Endothelial cell of hepatic sinusoid (primary cell): Measurements from ENCODE around the gene NPFFR1.

Experiments used
- in situ Hi-C: cut with HindIII; loops from 2 replicates; pipeline ENCODE4 v1.10.0; 2017; ENCODE audit warnings: low sequenced_read_pairs

NPFFR1 gene

GRCh38 chr10:70293169-70293843, 9.5 kb upstream of the NPFFR1 start:
- in situ Hi-C loops = no loop called here

- in situ Hi-C loops = no loop called here
Measured at GRCh38 chr10:70292004-70292403, 8.2 kb upstream of the NPFFR1 start.

GRCh38 chr10:70289739-70290138, 5.9 kb upstream of the NPFFR1 start:
- in situ Hi-C loops = no loop called here

DNA sequence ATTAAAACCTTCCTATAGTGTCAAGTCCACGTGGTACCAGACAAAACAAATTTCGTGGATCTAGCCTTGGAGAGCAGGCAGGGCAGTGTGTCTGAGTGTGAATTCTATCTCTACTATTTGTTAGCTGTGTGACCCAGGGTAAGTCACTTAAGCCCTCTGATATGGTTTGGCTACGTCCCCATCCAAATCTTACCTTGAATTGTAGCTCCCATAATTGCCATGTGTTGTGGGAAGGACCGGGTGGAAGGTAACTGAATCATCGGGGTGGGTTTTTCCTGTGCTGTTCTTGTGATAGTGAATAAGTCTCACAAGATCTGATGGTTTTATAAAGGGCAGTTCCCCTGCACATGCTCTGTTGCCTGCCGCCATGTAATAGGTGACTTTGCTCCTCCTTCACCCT, 2.8 kb upstream of the NPFFR1 start:
- in situ Hi-C loops = no loop called here

DNA sequence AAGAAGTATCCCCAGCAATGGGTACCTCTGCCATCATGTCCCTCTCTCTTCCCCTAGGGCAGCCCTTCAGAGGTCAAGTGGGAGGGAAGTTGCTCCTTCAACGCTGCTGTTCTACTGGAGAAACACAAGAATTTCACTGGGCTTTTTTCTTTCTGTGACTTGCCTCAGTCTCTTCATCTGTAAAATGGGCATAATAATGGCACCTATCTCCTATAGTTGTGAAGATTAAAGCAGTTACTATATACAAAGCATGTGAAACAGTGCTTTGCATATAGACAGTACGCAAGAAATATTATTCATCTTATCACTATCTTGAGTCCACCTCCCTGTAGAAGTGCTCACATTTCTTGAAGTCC, 1.6 kb upstream of the NPFFR1 start:
- in situ Hi-C loops = no loop called here

DNA sequence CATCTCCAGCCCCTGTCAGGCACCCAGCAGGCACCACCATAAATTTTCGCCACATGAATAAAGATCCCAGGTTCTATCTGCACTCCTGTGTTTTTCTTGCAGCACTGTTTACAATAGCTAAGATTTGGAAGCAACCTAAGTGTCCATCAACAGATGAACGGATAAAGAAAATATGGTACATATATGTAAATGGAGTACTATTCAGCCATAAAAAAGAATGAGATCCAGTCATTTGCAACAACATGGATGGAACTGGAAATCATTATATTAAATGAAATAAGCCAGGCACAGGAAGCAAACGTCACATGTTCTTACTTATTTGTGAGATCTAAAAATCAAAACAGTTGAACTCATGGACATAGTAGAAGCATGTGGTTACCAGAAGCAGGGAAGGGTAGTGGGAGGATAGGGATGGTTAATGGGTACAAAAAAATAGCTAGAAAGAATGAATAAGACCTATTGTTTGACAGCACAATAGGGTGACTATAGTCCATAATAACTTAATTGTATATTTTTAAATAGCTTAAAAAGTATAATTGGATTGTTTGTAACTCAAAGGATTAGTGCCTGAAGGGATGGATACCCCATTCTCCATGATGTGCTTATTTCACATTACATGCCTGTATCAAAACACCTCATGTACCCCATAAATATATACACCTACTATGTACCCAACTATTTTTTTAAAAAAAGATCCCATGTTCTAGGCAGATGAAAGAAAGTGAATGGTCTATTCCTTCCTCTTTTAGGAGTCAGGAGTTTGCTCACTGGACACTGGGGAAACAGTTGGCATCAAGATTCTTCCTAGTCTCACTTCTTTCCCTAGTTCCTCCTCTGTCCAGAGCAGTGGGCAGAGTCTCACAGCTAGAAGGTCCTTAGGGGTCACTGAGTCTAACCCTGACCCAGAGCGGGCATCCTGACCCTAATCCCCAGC, 1.0 kb upstream of the NPFFR1 start:
- in situ Hi-C loops = no loop called here

DNA sequence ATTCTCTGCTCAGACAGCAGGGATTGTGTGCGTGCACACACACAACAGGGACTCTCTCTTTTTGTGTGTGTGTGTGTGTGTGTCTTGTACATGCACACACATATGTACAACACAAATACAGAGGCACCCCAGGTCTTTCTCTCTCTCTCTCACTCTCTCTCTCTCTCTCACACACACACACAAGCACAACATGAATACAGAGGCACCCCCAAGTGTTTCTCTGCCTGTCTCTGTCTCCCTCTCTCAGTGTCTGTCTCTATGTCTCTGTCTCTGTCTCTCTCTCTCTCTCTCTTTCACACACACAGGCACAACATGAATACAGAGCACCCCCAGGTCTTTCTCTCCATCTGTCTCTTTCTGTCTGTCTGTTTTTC, 746 bp downstream of the NPFFR1 start:
- in situ Hi-C loops = no loop called here

DNA sequence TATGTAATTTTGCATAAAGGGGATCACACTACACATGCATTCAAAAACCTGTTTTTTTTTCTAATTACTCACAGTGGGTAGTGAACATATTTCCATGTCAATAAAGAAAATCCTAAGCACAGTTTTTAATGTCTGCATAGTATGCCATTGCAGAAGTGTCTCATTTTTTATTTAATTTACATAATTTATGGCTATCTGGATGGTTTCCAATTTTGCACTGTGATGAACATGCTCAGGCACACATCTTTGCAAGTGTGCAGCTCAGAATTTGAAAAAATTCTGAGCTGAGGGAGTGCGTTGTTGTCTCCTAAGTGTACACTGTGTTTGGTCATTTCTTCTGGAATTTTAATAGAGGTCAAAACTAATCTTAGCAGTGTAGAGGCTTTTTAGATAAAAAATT, 2.2 kb downstream of the NPFFR1 start:
- in situ Hi-C loops = no loop called here

DNA sequence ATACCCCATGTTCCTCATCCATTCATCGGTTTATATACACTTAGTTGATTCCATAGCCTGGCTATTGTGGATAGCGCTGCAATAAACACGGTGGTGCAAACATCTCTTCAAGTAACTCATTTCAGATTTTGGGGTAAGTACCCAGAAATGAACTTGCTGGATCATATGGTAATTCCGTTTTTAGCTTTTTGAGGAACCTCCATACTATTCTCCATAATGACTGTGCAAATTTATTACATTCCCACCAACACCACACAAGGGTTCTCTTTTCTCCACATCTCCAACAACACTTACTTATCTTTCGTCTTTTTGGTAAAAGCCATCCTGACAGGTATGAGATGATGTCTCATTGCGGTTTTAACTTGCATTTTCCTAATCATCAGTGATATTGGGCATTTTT, 3.7 kb downstream of the NPFFR1 start:
- in situ Hi-C loops = no loop called here

DNA sequence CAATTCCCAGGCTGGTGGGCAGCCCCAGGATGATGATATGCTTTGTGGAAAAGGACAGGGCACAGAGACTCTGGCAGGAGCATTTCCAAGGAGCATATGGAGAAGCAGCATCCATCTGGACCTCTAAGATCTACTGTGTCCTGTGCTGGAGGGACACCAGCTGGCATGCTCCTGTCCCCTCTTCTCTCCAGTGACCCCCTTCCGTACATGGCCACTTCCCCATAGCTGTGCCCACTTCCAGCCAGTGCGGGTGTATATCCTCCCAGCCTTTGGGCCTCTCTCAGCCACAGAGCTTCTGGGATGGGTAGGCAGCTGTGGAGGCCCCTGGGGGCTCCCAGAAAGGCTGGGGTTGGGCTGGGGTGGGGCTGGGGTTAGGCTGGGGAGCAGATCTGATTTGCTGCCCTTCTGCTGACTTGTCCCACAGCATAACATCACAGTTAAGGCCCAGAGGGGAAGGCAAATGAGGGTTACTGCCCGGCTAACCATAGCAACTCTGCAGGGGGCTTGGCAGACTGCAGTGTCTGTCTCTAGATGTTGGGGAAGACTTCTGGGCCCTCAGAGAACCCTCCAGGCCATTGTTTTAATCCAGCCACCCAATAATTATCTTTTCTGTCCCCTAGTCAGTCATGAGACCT, 6.3 kb downstream of the NPFFR1 start:
- in situ Hi-C loops = no loop called here

DNA sequence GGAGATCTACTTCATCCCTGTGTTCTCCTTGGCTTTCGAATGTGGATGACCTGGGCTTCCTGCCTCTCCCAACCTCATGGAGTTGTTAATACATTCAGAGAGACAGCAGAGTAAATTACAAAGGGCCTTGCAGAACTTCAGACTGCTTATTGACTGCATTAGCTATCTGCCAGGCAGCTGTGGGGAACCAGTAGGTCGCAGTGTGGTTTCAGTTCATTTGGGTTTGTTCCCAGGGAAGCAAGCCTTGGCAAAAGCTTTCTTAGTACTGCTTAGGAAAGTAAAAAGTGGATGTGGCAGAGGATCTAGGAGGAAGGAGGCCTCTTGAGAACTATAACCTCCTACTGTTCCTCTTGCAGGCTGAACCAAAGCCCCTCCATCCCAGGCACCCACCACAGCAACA, 9.2 kb downstream of the NPFFR1 start:
- in situ Hi-C loops = no loop called here

- in situ Hi-C loops = no loop called here
Measured at GRCh38 chr10:70272925-70273316, 10.9 kb downstream of the NPFFR1 start.

DNA sequence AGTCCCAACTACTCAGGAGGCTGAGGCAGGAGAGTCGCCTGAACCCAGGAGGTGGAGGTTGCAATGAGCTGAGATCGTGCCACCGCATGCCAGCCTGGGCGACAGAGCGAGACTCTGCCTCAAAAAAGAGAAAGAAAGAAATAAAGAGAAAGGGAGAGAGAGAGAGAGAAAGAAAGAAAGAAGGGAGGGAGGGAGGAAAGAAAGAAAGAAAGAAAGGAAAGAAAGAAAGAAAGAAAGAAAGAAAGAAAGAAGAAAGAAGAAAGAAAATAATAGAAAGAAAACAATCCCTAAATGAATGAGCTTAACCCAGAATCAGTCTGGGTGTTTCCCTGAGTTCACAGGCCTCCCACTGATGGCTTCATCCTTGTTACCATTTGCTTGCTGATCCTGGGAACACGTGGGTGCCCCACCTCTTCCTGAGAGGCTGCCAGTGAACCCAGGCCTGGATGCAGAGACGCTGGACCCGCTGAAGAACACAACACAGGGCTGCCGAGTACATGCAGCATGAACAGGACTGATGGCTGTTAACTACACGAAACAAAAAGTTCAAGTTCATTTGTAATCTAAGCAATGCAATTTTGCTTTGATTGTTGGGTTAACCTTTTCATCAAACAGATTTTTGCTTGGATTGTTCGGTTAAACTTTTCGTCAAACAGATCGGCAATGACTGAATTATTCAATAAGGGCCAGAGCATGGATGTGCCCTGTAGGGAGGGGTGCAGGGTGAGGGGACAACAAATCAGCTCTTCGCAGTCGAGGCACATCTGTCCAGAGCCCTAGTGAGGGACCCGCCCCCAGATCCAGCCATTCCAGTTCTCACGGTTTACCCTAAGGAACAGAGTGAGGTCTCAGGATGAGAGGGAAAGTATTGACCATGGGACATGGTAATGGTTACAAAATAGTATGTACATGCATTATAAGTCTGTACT, 11.5 kb downstream of the NPFFR1 start:
- in situ Hi-C loops = no loop called here

DNA sequence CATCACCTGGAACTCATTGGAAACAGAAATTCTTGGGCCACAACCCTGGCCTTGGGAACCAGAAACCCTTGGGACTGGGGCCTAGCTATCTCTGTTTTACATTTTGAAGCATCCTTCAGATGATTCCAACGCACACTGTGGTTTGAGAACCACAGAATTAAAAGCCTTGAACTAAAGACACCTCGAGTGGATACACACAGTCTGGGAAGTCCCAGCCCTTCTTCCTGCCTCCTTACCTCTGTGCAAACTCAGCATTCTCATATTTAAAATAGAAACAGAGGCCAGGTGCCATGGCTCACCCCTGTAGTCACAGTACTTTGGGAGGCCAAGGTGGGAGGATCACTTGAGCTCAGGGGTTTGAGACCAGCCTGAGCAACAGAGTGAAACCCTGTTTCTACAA, 12.9 kb downstream of the NPFFR1 start:
- in situ Hi-C loops = no loop called here

GRCh38 chr10:70269741-70270140, 14.1 kb downstream of the NPFFR1 start:
- in situ Hi-C loops = loop anchor here (5.0 kb wide), 1 partner anchor 63 kb away; no protein-coding TSS in a partner anchor

GRCh38 chr10:70268376-70268775, 15.4 kb downstream of the NPFFR1 start:
- in situ Hi-C loops = loop anchor here (5.0 kb wide), 1 partner anchor 64 kb away; no protein-coding TSS in a partner anchor

GRCh38 chr10:70267161-70267933, 16.5 kb downstream of the NPFFR1 start:
- in situ Hi-C loops = loop anchor here (5.0 kb wide), 1 partner anchor 65 kb away; no protein-coding TSS in a partner anchor

DNA sequence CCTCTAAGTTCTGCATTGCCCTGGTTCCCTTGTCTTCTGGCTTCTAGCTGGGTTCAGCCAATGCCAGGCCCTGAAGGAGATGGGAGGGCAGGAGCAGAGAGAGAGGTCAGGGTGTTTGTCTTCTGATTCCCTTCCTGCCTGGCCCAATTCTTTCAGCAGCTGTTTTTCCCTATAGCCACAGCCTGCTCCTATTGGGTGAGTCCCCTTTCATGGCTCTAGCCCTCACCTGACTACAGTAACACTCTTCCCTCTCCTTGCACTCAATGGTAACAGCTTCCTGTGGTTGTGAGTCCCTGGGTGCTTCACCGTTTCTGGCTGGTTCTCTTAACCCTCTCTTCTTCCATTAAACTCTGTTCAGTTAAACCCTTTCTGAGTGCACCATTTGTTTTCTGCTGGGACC, 17.1 kb downstream of the NPFFR1 start:
- in situ Hi-C loops = loop anchor here (5.0 kb wide), 1 partner anchor 66 kb away; no protein-coding TSS in a partner anchor

GRCh38 chr10:70266056-70266455, 17.7 kb downstream of the NPFFR1 start:
- in situ Hi-C loops = loop anchor here (5.0 kb wide), 1 partner anchor 66 kb away; no protein-coding TSS in a partner anchor
